ENCODE measurements around the gene CLCN6.

CLCN6 gene

DNA sequence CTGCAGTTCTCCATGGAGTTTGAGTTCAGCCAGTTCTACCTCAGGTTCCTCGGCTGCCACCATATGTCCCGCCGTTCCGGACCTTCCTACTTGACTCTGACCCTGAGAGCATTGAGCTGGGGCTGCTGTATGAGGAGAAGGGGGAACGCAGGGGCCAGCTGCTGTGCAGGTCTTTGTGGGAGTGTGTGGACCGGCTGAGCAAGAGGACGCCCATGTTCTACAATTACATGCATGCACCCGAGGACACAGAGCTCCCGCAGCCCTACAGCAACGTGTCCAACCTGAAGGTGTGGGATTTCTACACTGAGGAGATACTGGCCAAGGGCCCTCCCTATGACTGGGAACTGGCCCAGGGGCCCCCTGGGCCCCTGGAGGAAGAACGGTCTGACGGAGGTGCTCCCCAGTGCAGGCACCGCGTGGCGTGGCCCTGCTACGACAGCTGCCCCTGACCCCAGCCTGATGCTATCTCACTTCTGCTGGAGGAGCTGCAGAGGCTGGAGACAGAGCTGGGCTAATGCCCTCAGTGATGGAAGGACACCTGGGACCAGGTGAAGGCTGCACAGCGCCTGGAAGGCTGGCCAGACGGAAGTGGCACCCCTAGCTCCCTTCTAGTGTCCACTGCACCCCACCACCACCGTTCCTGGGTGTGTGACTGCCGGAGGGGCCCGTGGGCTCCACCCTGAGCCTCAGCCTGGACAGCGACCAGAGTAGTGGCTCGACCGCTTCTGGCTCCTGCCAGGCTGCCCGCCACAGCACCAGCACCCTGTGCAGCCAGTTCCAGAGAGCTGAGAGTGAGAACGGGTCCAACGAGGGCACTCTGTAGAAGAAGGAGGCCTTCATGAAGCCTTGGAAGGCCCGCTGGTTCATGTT lies 73.6 kb downstream of the CLCN6 start:
- H3K27ac ChIP-seq: no peak overlapping the region
- TF ChIP-seq ZFX (IDR thresholded peaks at IDR 0.05) (no peak), CTCF (conservative IDR thresholded peaks at IDR 0.05) (no peak)

DNA sequence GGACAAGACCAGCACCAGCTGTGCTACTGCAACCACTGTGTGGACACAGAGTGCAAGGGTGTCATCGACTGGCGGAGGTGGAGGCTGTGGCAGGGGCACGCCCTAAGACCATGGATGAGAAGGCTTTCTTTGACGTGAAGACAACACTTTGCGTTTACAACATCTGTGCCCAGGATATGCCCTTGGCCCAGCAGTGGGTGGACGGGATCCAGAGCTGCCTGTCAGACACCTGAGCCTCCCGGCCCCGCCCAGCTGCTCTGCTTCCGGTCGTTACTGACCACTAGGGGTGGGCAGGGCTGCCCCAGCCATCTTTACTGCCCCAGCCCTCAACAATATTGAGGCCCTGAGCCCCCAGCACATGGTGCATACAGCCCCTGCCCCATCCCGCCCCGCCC lies 74.2 kb downstream of the CLCN6 start:
- no peak overlapping the region for H3K27ac ChIP-seq
- TF ChIP-seq ZFX (IDR thresholded peaks at IDR 0.05): no peak
- no peak for TF ChIP-seq CTCF (conservative IDR thresholded peaks at IDR 0.05)

DNA sequence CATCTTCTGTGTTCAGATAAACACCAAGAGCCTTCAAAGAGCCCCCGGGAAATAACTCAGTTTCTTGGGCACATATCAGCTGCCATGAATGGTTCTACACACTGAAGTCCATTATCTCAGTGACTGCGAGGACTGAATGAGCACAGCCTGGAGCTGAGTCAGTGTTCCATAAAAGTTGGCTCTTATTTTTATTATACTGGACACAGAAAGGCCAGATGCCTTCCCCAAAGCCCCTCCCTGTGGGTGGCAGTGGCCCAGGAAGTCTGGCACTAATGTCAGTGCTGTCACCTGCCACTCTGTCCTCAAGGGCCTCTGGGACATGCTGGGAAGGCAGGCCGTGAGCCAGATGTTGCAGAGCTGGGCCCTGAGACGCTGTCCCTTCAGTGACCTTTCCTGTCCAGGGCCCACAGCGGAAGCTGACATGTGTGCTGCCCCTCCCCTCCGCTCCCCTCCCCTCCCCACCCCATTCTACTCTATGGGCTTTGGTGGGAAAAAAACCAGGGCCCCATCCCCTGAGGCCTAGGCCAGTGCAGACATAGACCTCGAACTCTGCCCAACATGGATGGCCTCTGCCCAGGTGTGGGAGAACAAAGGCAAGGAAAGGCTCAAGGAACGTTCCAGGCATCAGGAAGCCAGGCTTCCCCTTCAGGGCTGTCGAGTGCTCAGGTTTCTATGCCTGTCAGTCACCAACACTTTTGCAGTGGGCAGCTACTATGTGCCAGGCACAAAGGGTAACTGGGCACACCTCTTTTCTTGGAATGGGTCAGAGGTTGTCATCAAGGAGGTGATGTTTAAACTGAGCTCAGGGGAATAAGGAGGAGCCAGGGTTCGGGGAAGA lies 75.1 kb downstream of the CLCN6 start:
- TF ChIP-seq ZFX (IDR thresholded peaks at IDR 0.05) (no peak), CTCF (conservative IDR thresholded peaks at IDR 0.05) (no peak)
- H3K27ac ChIP-seq: no peak overlapping the region

GRCh38 chr1:11881749-11882441 lies 75.9 kb downstream of the CLCN6 start:
- no peak for TF ChIP-seq ZFX (IDR thresholded peaks at IDR 0.05)
- no peak for TF ChIP-seq CTCF (conservative IDR thresholded peaks at IDR 0.05)
- no peak overlapping the region for H3K27ac ChIP-seq

GRCh38 chr1:11882814-11883538 lies 77.0 kb downstream of the CLCN6 start:
- H3K27ac ChIP-seq: no peak overlapping the region
- TF ChIP-seq ZFX (IDR thresholded peaks at IDR 0.05): no peak
- no peak for TF ChIP-seq CTCF (conservative IDR thresholded peaks at IDR 0.05)

DNA sequence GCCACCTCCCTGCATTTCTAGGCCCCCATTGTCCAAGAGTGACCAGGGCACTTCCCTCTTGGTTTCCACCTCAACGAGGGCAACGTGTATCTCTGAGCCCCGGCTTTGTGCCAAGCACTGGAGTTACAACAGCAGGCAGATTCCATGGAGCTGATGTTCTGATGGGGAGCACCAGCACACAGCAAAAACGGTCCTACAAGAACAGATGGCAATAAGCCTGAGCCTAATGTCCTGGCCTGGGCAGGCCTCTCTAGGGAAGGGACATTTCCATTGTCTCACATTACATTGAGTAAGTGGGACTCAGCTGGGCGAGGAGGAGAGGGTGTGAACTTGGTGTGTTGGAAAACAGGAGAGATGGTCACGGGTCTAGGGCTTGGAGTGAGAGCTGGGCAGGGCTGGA lies 79.9 kb downstream of the CLCN6 start:
- TF ChIP-seq ZFX (IDR thresholded peaks at IDR 0.05) (no peak), CTCF (conservative IDR thresholded peaks at IDR 0.05) (no peak)
- no peak overlapping the region for H3K27ac ChIP-seq

Data from C4-2B (cell line).